HCT116 (cell line): Measurements from ENCODE around the gene ELK3. TPM values are rescaled to one million over a fixed set of nuclear protein-coding genes. Genes with fewer than 3 reads are reported as not detected.

Source experiments
- ATAC-seq: fragments of 200-7000 bp; cut with Tn5 transposase; 2 replicates; pipeline ENCODE4 v1.9.1; 2020; ENCODE audit warnings: mild to moderate bottlenecking, moderate library complexity
- BruUV-seq: library from RNA; stranded (reverse); fragments of 400-500 nt; replicated peaks from 2 replicates; lab custom pipeline; 2021; lab: Mats Ljungman, UMichigan
- CTCF ChIA-PET: fragments of 300-600 bp; sonication (Branson Sonifier 250); formaldehyde crosslinking; loops from one replicate; lab custom pipeline; 2021; ENCODE audit warnings: antibody characterized with exemption; lab: Charles Lee
- POLR2A ChIA-PET: fragments of 300-600, 350-600 bp; sonication (Branson Sonifier 250); formaldehyde crosslinking; loops from one replicate; lab custom pipeline; 2021; ENCODE audit warnings: antibody characterized with exemption; lab: Charles Lee
- RAD21 ChIA-PET, 2 experiments: fragments of 300-600 bp; sonication (Branson Sonifier 250); formaldehyde crosslinking; loops; one replicate each; lab custom pipeline; 2023; ENCODE audit warnings: low total read pairs in 2 of 2; ENCODE audit not compliant: uncharacterized antibody in 2 of 2, unreplicated experiment in 2 of 2, low non-redundant PET in 1 of 2; lab: Charles Lee
- DNase-seq: peaks from one replicate; pipeline ENCODE4 v3.0.0-alpha.2; 2010; ENCODE audit warnings: low read depth, low spot score
- H2AFZ ChIP-seq: fragments of 200-600 bp; shearing (Covaris generic), sonication (generic); 2 replicates; pipeline ENCODE4 v1.6.1; 2017; ENCODE audit warnings: low read depth, mixed run types, mixed read lengths, antibody characterized with exemption, low read length; ENCODE audit not compliant: poor library complexity, severe bottlenecking
- H3K27ac ChIP-seq: 2 replicates; pipeline ENCODE4 v1.5.1; 2012; ENCODE audit warnings: low read depth, low read length
- H3K27me3 ChIP-seq: fragments of 200-600 bp; sonication (generic); 2 replicates; pipeline ENCODE4 v1.6.1; 2016; ENCODE audit warnings: mixed run types, low read length, mixed read lengths; ENCODE audit not compliant: insufficient read depth
- H3K36me3 ChIP-seq, 2 experiments: fragments of 200-500 bp in 1 of 2; fragments of 200-600 bp in 1 of 2; sonication (Bioruptor generic) in 1 of 2; sonication (generic) in 1 of 2; 2 replicates each; pipeline versions ENCODE4 v1.5.1 to v1.6.1; 2014 to 2016; ENCODE audit warnings: low read length in 2 of 2, inconsistent platforms in 1 of 2, mixed read lengths in 1 of 2, mixed run types in 1 of 2; ENCODE audit not compliant: insufficient read depth in 2 of 2, control insufficient read depth in 1 of 2
- H3K4me1 ChIP-seq, 2 experiments: fragments of 200-600 bp in 1 of 2; sonication (generic) in 1 of 2; 2 replicates each; pipeline versions ENCODE4 v1.5.1 to v1.6.1; 2012 to 2017; ENCODE audit warnings: low read length in 2 of 2, inconsistent platforms in 1 of 2, mild to moderate bottlenecking in 1 of 2, mixed read lengths in 1 of 2, mixed run types in 1 of 2, moderate library complexity in 1 of 2; ENCODE audit not compliant: insufficient read depth in 2 of 2, control insufficient read depth in 1 of 2
- H3K4me2 ChIP-seq: fragments of 200-600 bp; sonication (generic); 2 replicates; pipeline ENCODE4 v1.6.1; 2017; ENCODE audit warnings: mixed run types, low read length, mixed read lengths
- H3K4me3 ChIP-seq, 2 experiments: fragments of 200-600 bp in 1 of 2; sonication (generic) in 1 of 2; replicated peaks in 1 of 2; 2 replicates each; pipeline ENCODE4 v1.5.1; 2011 to 2016; ENCODE audit warnings: low read length in 2 of 2, control low read depth in 1 of 2, low read depth in 1 of 2, mild to moderate bottlenecking in 1 of 2, mixed read lengths in 1 of 2, mixed run types in 1 of 2
- H3K79me2 ChIP-seq: fragments of 200-600 bp; sonication (generic); 2 replicates; pipeline ENCODE4 v1.6.1; 2017; ENCODE audit warnings: mild to moderate bottlenecking, mixed run types, low read length, moderate library complexity, mixed read lengths; ENCODE audit not compliant: insufficient read depth
- H3K9ac ChIP-seq: fragments of 200-600 bp; sonication (generic); 2 replicates; pipeline ENCODE4 v1.6.1; 2016; ENCODE audit warnings: low read length, mixed read lengths
- H3K9me2 ChIP-seq: fragments of 200-600 bp; sonication (generic), shearing (Covaris generic); 2 replicates; pipeline ENCODE4 v1.6.1; 2017; ENCODE audit warnings: mixed run types, mild to moderate bottlenecking, moderate library complexity; ENCODE audit not compliant: insufficient read depth
- H3K9me3 ChIP-seq, 2 experiments: fragments of 200-500 bp in 1 of 2; fragments of 200-600 bp in 1 of 2; sonication (Bioruptor generic) in 1 of 2; sonication (generic) in 1 of 2; 2 replicates each; pipeline ENCODE4 v1.6.1; 2014 to 2017; ENCODE audit warnings: low read length in 2 of 2, mixed read lengths in 2 of 2, inconsistent platforms in 1 of 2, low read depth in 1 of 2, mild to moderate bottlenecking in 1 of 2, mixed run types in 1 of 2, moderate library complexity in 1 of 2; ENCODE audit not compliant: control insufficient read depth in 1 of 2, insufficient read depth in 1 of 2
- H4K20me1 ChIP-seq: fragments of 200-600 bp; sonication (generic), shearing (Covaris generic); 2 replicates; pipeline ENCODE4 v1.6.1; 2017; ENCODE audit warnings: mixed run types, mild to moderate bottlenecking, moderate library complexity; ENCODE audit not compliant: insufficient read depth
- CBX3 ChIP-seq: IDR thresholded peaks from 2 replicates; pipeline ENCODE4 v1.6.1; 2012; ENCODE audit warnings: low read depth
- CEBPB ChIP-seq: IDR thresholded peaks from 2 replicates; pipeline ENCODE4 v1.6.1; 2012; ENCODE audit warnings: low read depth
- ELF1 ChIP-seq: IDR thresholded peaks from 2 replicates; pipeline ENCODE4 v1.6.1; 2012; ENCODE audit warnings: low read depth, borderline replicate concordance
- EZH2 ChIP-seq: fragments of 200-600 bp; sonication (generic); IDR thresholded peaks from 2 replicates; pipeline ENCODE4 v1.6.1; 2017; ENCODE audit warnings: antibody characterized with exemption, mixed run types
- EZH2phosphoT487 ChIP-seq: fragments of 200-600 bp; IDR thresholded peaks from 2 replicates; pipeline ENCODE4 v1.6.1; 2018; ENCODE audit warnings: antibody characterized with exemption, borderline replicate concordance
- FOSL1 ChIP-seq: IDR thresholded peaks from 2 replicates; pipeline ENCODE4 v1.6.1; 2012; ENCODE audit warnings: low read depth
- JUND ChIP-seq: IDR thresholded peaks from 2 replicates; pipeline ENCODE4 v1.6.1; 2012
- POLR2AphosphoS5 ChIP-seq: IDR thresholded peaks from 2 replicates; pipeline ENCODE4 v1.6.1; 2011; ENCODE audit warnings: mild to moderate bottlenecking, low read depth, low read length, moderate library complexity
- SIN3A ChIP-seq: IDR thresholded peaks from 2 replicates; pipeline ENCODE4 v1.6.1; 2012; ENCODE audit warnings: low read depth
- SP1 ChIP-seq: IDR thresholded peaks from 2 replicates; pipeline ENCODE4 v1.6.1; 2012; ENCODE audit warnings: low read depth
- SRF ChIP-seq: IDR thresholded peaks from 2 replicates; pipeline ENCODE4 v1.6.1; 2012; ENCODE audit warnings: low read depth
- TCF7L2 ChIP-seq: IDR thresholded peaks from 2 replicates; pipeline ENCODE4 v1.7.0; 2011; ENCODE audit warnings: borderline replicate concordance, inconsistent platforms; ENCODE audit not compliant: insufficient read depth, insufficient read length; ENCODE audit errors: extremely low read depth
- YY1 ChIP-seq: IDR thresholded peaks from 2 replicates; pipeline ENCODE4 v1.6.1; 2011; ENCODE audit warnings: low read length, low read depth, moderate library complexity, mild to moderate bottlenecking; ENCODE audit not compliant: insufficient replicate concordance; ENCODE audit errors: extremely low read depth
- ZNF274 ChIP-seq: fragments of 200-500 bp; sonication (Bioruptor generic); IDR thresholded peaks from 2 replicates; pipeline ENCODE4 v1.6.1; 2014; ENCODE audit warnings: mild to moderate bottlenecking, low read depth, low read length, inconsistent platforms
- intact Hi-C: fragments of 100-400 bp; cut with micrococcal nuclease; formaldehyde crosslinking; loops from 2 replicates; pipeline ENCODE4 v1.10.0; 2022
- total RNA-seq: library from RNA; stranded (reverse); gene quantifications from one replicate; pipeline ENCODE4 v1.2.1, GENCODE V29; 2021; ENCODE audit not compliant: unreplicated experiment
- TF ChIP-seq, protein P1 (sequence below): IDR thresholded peaks from 2 replicates; pipeline ENCODE4 v1.6.1; 2011; ENCODE audit warnings: mild to moderate bottlenecking, low read length, moderate library complexity; ENCODE audit not compliant: insufficient replicate concordance; ENCODE audit errors: extremely low read depth
- TF ChIP-seq, protein P2 (sequence below): IDR thresholded peaks from 2 replicates; pipeline ENCODE4 v1.6.1; 2012
- TF ChIP-seq, protein P3 (sequence below), 3 experiments: fragments of 200-600 bp in 1 of 3; sonication (generic) in 1 of 3; IDR thresholded peaks in 2 of 3; conservative IDR thresholded peaks in 1 of 3; 2 replicates each; pipeline ENCODE4 v1.5.1; 2012 to 2017; ENCODE audit warnings: low read depth in 2 of 3, low read length in 2 of 3, antibody characterized with exemption in 1 of 3, borderline replicate concordance in 1 of 3, control low read depth in 1 of 3, mild to moderate bottlenecking in 1 of 3, mixed read lengths in 1 of 3, mixed run types in 1 of 3, moderate library complexity in 1 of 3; ENCODE audit not compliant: insufficient read depth in 1 of 3

The ELK3 gene
- total RNA-seq, 1 experiment from 2014 or later, result 45.6 TPM

DNA sequence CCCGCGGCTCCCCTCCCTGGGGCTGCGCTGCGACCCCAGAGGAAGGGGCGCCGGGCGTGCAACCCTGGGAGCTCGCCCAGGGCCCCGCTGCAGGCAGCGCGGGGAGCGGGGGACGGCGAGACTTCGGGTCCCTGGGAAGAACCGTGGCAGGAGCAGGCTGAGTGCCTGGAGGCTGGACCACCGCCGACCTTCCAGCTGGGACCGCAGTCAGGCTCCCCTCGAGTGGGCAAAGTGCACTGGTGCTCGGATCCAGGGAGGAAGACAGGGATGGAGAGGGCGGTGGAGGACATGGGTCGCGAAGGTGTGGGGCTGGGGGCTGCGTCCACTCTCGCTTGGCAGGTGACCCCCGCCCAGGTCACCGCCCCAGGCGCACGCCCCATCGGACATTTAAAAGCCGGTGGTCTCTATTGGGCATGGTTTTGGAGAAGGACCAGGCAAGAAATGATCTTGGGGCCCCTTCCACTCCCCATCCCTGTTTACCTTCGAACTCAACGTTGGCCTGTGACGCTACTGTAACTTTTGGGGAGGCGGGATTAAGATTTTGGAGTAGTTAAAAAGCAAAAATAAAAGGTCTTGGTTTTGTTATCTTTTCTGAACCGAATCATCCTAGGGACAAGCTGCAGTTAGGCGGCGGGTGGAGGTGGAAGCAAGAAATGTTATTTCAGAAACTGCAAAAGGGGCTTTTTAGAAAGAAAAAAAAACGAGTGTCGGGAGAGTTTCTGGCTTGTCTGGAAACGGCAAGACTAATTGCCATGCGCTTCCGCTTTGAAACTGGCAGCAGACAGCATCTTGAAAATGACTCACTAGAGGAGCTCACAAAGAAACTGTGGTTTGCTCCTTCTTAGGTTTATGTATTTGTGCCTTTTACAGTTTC, 1.0 kb downstream of the ELK3 start:
- intact Hi-C loops, result loop anchor here (5.0 kb wide), 2 partner anchors 133 to 148 kb away; no protein-coding TSS in a partner anchor
- no peaks in the 10 kb centered on the region for H3K9me2 ChIP-seq
- ATAC-seq (peak; percentile 37), DNase-seq (peak; percentile 75)
- H3K27ac ChIP-seq, result peak overlapping the region; percentile 94
- POLR2A ChIA-PET, result interaction anchor here (1.0 kb wide), 1 partner anchor 20 kb away, joined by 5 read pairs; no protein-coding TSS in a partner anchor
- RAD21 ChIA-PET, result interaction anchor here in 1 of 2 experiments (0.7 kb wide), 1 partner anchor 159 kb away, joined by 3 read pairs; no protein-coding TSS in a partner anchor
- no peaks in the 10 kb centered on the region for H4K20me1 ChIP-seq
- H3K79me2 ChIP-seq, result peaks cover 54% of the 10 kb centered on the region
- H3K4me2 ChIP-seq, result peak overlapping the region; percentile 97
- no TSS peak for BruUV-seq
- H3K4me3 ChIP-seq, result peak overlapping the region; percentile 86 to 88
- H3K4me1 ChIP-seq, result peaks cover 43 to 54% of the 10 kb centered on the region in 2 experiments
- no peaks in the 10 kb centered on the region for H3K36me3 ChIP-seq
- peak overlapping the region; percentile 81 for H3K9ac ChIP-seq
- H3K27me3 ChIP-seq, result no peaks in the 10 kb centered on the region
- CTCF ChIA-PET, result interaction anchor here (1.5 kb wide), 1 partner anchor 20 kb away, joined by 4 read pairs; no protein-coding TSS in a partner anchor
- H2AFZ ChIP-seq, result no peak overlapping the region
- no peaks in the 10 kb centered on the region for H3K9me3 ChIP-seq
- TF ChIP-seq JUND, result peak; percentile 46
- no peak for TF ChIP-seq SIN3A
- no peak for TF ChIP-seq EZH2
- TF ChIP-seq CEBPB, result no peak
- peak; percentile 26; the same call in 1 of the 2 replicates for TF ChIP-seq SP1
- no peak for TF ChIP-seq EZH2phosphoT487
- no peak for TF ChIP-seq ZNF274
- peak; percentile 48; the same call in 1 of the 2 replicates for TF ChIP-seq POLR2AphosphoS5
- peak; percentile 36 for TF ChIP-seq YY1
- TF ChIP-seq TCF7L2, result peak; percentile 49
- TF ChIP-seq, protein P1, sequence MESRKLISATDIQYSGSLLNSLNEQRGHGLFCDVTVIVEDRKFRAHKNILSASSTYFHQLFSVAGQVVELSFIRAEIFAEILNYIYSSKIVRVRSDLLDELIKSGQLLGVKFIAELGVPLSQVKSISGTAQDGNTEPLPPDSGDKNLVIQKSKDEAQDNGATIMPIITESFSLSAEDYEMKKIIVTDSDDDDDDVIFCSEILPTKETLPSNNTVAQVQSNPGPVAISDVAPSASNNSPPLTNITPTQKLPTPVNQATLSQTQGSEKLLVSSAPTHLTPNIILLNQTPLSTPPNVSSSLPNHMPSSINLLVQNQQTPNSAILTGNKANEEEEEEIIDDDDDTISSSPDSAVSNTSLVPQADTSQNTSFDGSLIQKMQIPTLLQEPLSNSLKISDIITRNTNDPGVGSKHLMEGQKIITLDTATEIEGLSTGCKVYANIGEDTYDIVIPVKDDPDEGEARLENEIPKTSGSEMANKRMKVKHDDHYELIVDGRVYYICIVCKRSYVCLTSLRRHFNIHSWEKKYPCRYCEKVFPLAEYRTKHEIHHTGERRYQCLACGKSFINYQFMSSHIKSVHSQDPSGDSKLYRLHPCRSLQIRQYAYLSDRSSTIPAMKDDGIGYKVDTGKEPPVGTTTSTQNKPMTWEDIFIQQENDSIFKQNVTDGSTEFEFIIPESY, result no peak
- 0 out of 2 replicates have a peak, but pooled peaks have one; percentile 13 for TF ChIP-seq CBX3
- TF ChIP-seq ELF1, result no peak; the same call in 1 of the 2 replicates
- TF ChIP-seq SRF, result no peak
- TF ChIP-seq, protein P2, sequence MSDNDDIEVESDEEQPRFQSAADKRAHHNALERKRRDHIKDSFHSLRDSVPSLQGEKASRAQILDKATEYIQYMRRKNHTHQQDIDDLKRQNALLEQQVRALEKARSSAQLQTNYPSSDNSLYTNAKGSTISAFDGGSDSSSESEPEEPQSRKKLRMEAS, result peak; percentile 52; the same call in 1 of the 2 replicates
- TF ChIP-seq, protein P3, sequence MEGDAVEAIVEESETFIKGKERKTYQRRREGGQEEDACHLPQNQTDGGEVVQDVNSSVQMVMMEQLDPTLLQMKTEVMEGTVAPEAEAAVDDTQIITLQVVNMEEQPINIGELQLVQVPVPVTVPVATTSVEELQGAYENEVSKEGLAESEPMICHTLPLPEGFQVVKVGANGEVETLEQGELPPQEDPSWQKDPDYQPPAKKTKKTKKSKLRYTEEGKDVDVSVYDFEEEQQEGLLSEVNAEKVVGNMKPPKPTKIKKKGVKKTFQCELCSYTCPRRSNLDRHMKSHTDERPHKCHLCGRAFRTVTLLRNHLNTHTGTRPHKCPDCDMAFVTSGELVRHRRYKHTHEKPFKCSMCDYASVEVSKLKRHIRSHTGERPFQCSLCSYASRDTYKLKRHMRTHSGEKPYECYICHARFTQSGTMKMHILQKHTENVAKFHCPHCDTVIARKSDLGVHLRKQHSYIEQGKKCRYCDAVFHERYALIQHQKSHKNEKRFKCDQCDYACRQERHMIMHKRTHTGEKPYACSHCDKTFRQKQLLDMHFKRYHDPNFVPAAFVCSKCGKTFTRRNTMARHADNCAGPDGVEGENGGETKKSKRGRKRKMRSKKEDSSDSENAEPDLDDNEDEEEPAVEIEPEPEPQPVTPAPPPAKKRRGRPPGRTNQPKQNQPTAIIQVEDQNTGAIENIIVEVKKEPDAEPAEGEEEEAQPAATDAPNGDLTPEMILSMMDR (IDR thresholded peaks at IDR 0.05 in 2 of 3, conservative IDR thresholded peaks at IDR 0.05 in 1 of 3; ENCODE audit: borderline replicate concordance in 1 of 3, insufficient read depth in 1 of 3, low read depth in 2 of 3, low read length in 2 of 3), result no peak
- peak; percentile 37; the same call in 1 of the 2 replicates for TF ChIP-seq FOSL1
